Measurements from ENCODE around the gene CLIP4.
"Not testable (repeated sequence)": the region's sequence is repeated elsewhere in the genome, so short reads cannot be mapped to it uniquely, and the experiment has no call there.

CLIP4 gene

GRCh38 chr2:29100564-29100963 lies 14.7 kb upstream of the CLIP4 start:
- no peak for DNase-seq

GRCh38 chr2:29104688-29105087 lies 10.5 kb upstream of the CLIP4 start:
- DNase-seq, result no peak

- no peak for DNase-seq
These were observed 9.8 kb upstream of the CLIP4 start for GRCh38 chr2:29105375-29105774.

- no peak for DNase-seq
These were observed 9.0 kb upstream of the CLIP4 start for GRCh38 chr2:29106256-29106655.

- DNase-seq, result no peak
These were observed 8.2 kb upstream of the CLIP4 start for GRCh38 chr2:29106980-29107388.

- not testable (repeated sequence) for DNase-seq
These were observed 7.7 kb upstream of the CLIP4 start for GRCh38 chr2:29107547-29107946.

GRCh38 chr2:29108225-29108624 lies 7.0 kb upstream of the CLIP4 start:
- no peak for DNase-seq

- DNase-seq, result no peak
These were observed 6.0 kb upstream of the CLIP4 start for GRCh38 chr2:29109246-29109645.

GRCh38 chr2:29110916-29111535 lies 4.2 kb upstream of the CLIP4 start:
- no peak for DNase-seq

- no peak for DNase-seq
These were observed 2.8 kb upstream of the CLIP4 start for GRCh38 chr2:29112379-29112778.

- no peak for DNase-seq
These were observed 2.1 kb upstream of the CLIP4 start for GRCh38 chr2:29113027-29113686.

GRCh38 chr2:29113891-29114321 lies 1.3 kb upstream of the CLIP4 start:
- no peak for DNase-seq

GRCh38 chr2:29114586-29114945 lies 649 bp upstream of the CLIP4 start:
- DNase-seq, result no peak

GRCh38 chr2:29115797-29116781 lies 874 bp downstream of the CLIP4 start:
- DNase-seq, result peak; percentile 60 to 64

- no peak for DNase-seq
These were observed 2.6 kb downstream of the CLIP4 start for GRCh38 chr2:29117636-29118303.

- DNase-seq, result no peak
These were observed 4.0 kb downstream of the CLIP4 start for GRCh38 chr2:29119211-29119610.

- no peak for DNase-seq
These were observed 5.6 kb downstream of the CLIP4 start for GRCh38 chr2:29120846-29121245.

GRCh38 chr2:29123617-29124349 lies 8.6 kb downstream of the CLIP4 start:
- DNase-seq, result no peak

GRCh38 chr2:29124504-29124903 lies 9.3 kb downstream of the CLIP4 start:
- no peak for DNase-seq

GRCh38 chr2:29129586-29130281 lies 14.5 kb downstream of the CLIP4 start:
- DNase-seq, result no peak

GRCh38 chr2:29130295-29130694 lies 15.1 kb downstream of the CLIP4 start:
- peak in 1 of 2 donors; percentile 6 for DNase-seq

GRCh38 chr2:29134933-29135332 lies 19.7 kb downstream of the CLIP4 start:
- no peak for DNase-seq

Measured in activated CD4-positive, alpha-beta T cell treated with anti-CD3 and anti-CD28 coated beads for 4 hours (primary cell).